H1 (cell line): Measurements from ENCODE around the gene NT5DC1. TPM values are rescaled to one million over a fixed set of nuclear protein-coding genes. Genes with fewer than 3 reads are reported as not detected.

ENCODE experiments used
- CTCF ChIA-PET: fragments of 300-600 bp; sonication (Branson Sonifier 250); formaldehyde crosslinking; loops from one replicate; lab custom pipeline; 2021; ENCODE audit not compliant: partially characterized antibody; lab: Charles Lee
- POLR2A ChIA-PET: fragments of 300-600 bp; sonication (Branson Sonifier 250); formaldehyde crosslinking; loops from one replicate; lab custom pipeline; 2021; ENCODE audit warnings: inconsistent platforms; ENCODE audit not compliant: partially characterized antibody; lab: Charles Lee
- DNase-seq, 2 experiments: peaks; one replicate each; pipeline versions ENCODE4 v3.0.0 to v3.0.0-alpha.2; 2010 to 2022; ENCODE audit warnings: low spot score in 2 of 2, low read depth in 1 of 2, mixed read lengths in 1 of 2
- FAIRE-seq: peaks from 2 replicates; lab custom pipeline; 2011; peaks lifted over from hg19 to GRCh38; lab: Jason Lieb, UNC
- H2AFZ ChIP-seq: 2 replicates; pipeline ENCODE4 v1.8.1; 2012; ENCODE audit warnings: low read length, inconsistent platforms
- H2AK5ac ChIP-seq: 2 replicates; pipeline ENCODE4 v1.6.1; 2013; ENCODE audit warnings: low read depth, low read length
- H2BK120ac ChIP-seq: replicated peaks from 2 replicates; pipeline ENCODE3; 2013; ENCODE audit warnings: low read depth, low read length, inconsistent platforms
- H2BK12ac ChIP-seq: 2 replicates; pipeline ENCODE4 v1.6.1; 2013; ENCODE audit warnings: low read depth, low read length
- H2BK15ac ChIP-seq: 2 replicates; pipeline ENCODE4 v1.6.1; 2013; ENCODE audit warnings: low read length
- H2BK20ac ChIP-seq: 2 replicates; pipeline ENCODE4 v1.6.1; 2013; ENCODE audit warnings: low read length
- H2BK5ac ChIP-seq: 2 replicates; pipeline ENCODE4 v1.6.1; 2013; ENCODE audit warnings: low read depth, low read length
- H3K14ac ChIP-seq: 2 replicates; pipeline ENCODE4 v1.6.1; 2013; ENCODE audit warnings: inconsistent platforms; ENCODE audit not compliant: insufficient read length
- H3K18ac ChIP-seq: 2 replicates; pipeline ENCODE4 v1.6.1; 2013; ENCODE audit warnings: low read length; ENCODE audit errors: extremely low read depth
- H3K23ac ChIP-seq: 2 replicates; pipeline ENCODE4 v1.6.1; 2013; ENCODE audit warnings: inconsistent platforms; ENCODE audit not compliant: insufficient read length
- H3K23me2 ChIP-seq: 2 replicates; pipeline ENCODE4 v1.6.1; 2013; ENCODE audit warnings: low read depth, low read length
- H3K27ac ChIP-seq: 2 replicates; pipeline ENCODE4 v1.6.1; 2011; ENCODE audit warnings: low read depth, low read length, inconsistent platforms
- H3K27me3 ChIP-seq, 4 experiments: replicated peaks in 1 of 4; 1 replicate in 1 of 4; 2 replicates in 3 of 4; pipeline versions ENCODE4 v1.6.1 to v1.8.1; 2011 to 2013; ENCODE audit warnings: low read length in 3 of 4, mild to moderate bottlenecking in 3 of 4, inconsistent platforms in 2 of 4, mixed read lengths in 2 of 4, moderate library complexity in 1 of 4; ENCODE audit not compliant: control insufficient read depth in 3 of 4, insufficient read depth in 3 of 4; ENCODE audit errors: extremely low read depth in 1 of 4
- H3K36me3 ChIP-seq, 4 experiments: 2 replicates each; pipeline versions ENCODE4 v1.6.1 to v1.8.1; 2011 to 2013; ENCODE audit warnings: mild to moderate bottlenecking in 4 of 4, low read length in 3 of 4, moderate library complexity in 2 of 4, control low read depth in 1 of 4, inconsistent platforms in 1 of 4; ENCODE audit not compliant: insufficient read depth in 4 of 4, control insufficient read depth in 2 of 4
- H3K4ac ChIP-seq: replicated peaks from 2 replicates; pipeline ENCODE3; 2013; ENCODE audit warnings: low read length, low read depth, mixed read lengths, inconsistent platforms; ENCODE audit not compliant: insufficient read length
- H3K4me1 ChIP-seq, 4 experiments: replicated peaks in 1 of 4; 1 replicate in 1 of 4; 2 replicates in 3 of 4; pipeline versions ENCODE4 v1.6.1 to v1.8.1; 2011 to 2013; ENCODE audit warnings: low read length in 3 of 4, inconsistent platforms in 2 of 4, mixed read lengths in 1 of 4; ENCODE audit not compliant: insufficient read depth in 4 of 4, control insufficient read depth in 3 of 4
- H3K4me2 ChIP-seq, 2 experiments: 2 replicates each; pipeline versions ENCODE4 v1.6.1 to v1.8.1; 2011 to 2013; ENCODE audit warnings: low read depth in 2 of 2, low read length in 2 of 2, control low read depth in 1 of 2, inconsistent platforms in 1 of 2, mild to moderate bottlenecking in 1 of 2; ENCODE audit not compliant: insufficient read depth in 1 of 2
- H3K4me3 ChIP-seq, 4 experiments: fragments of 200-600, 300-600 bp in 1 of 4; sonication (generic), shearing (Covaris generic), sonication (Bioruptor Twin) in 1 of 4; 2 replicates each; pipeline versions ENCODE4 v1.5.1 to v1.8.1; 2011 to 2016; ENCODE audit warnings: low read length in 4 of 4, low read depth in 3 of 4, control low read depth in 2 of 4, inconsistent platforms in 2 of 4, mild to moderate bottlenecking in 2 of 4, mixed read lengths in 1 of 4, moderate library complexity in 1 of 4; ENCODE audit not compliant: insufficient read depth in 2 of 4; ENCODE audit errors: extremely low read depth in 1 of 4
- H3K56ac ChIP-seq: replicated peaks from 2 replicates; pipeline ENCODE3; 2013; ENCODE audit warnings: low read depth, mild to moderate bottlenecking, mixed read lengths, low read length, inconsistent platforms; ENCODE audit not compliant: insufficient read length
- H3K79me1 ChIP-seq: 2 replicates; pipeline ENCODE4 v1.6.1; 2013; ENCODE audit warnings: low read depth, low read length, control low read depth
- H3K79me2 ChIP-seq, 2 experiments: 2 replicates each; pipeline versions ENCODE4 v1.6.1 to v1.8.1; 2012 to 2013; ENCODE audit warnings: low read length in 2 of 2, mild to moderate bottlenecking in 2 of 2, inconsistent platforms in 1 of 2; ENCODE audit not compliant: insufficient read depth in 2 of 2, control insufficient read depth in 1 of 2
- H3K9ac ChIP-seq, 4 experiments: replicated peaks in 1 of 4; 1 replicate in 1 of 4; 2 replicates in 3 of 4; pipeline versions ENCODE4 v1.6.1 to v1.8.1; 2011 to 2013; ENCODE audit warnings: low read depth in 3 of 4, low read length in 3 of 4, control low read depth in 2 of 4, mild to moderate bottlenecking in 2 of 4, moderate library complexity in 2 of 4, inconsistent platforms in 1 of 4; ENCODE audit errors: extremely low read depth in 1 of 4
- H3K9me3 ChIP-seq, 2 experiments: 2 replicates each; pipeline versions ENCODE4 v1.6.1 to v1.8.1; 2012 to 2013; ENCODE audit warnings: mild to moderate bottlenecking in 2 of 2, moderate library complexity in 2 of 2, control low read depth in 1 of 2, inconsistent platforms in 1 of 2, low read depth in 1 of 2, low read length in 1 of 2, mixed read lengths in 1 of 2; ENCODE audit not compliant: insufficient read depth in 2 of 2
- H4K20me1 ChIP-seq, 2 experiments: replicated peaks in 1 of 2; 2 replicates each; pipeline versions ENCODE3 to v1.8.1; 2011 to 2013; ENCODE audit warnings: inconsistent platforms in 2 of 2, low read length in 2 of 2, mild to moderate bottlenecking in 1 of 2; ENCODE audit not compliant: insufficient read depth in 2 of 2, control insufficient read depth in 1 of 2
- H4K5ac ChIP-seq: 2 replicates; pipeline ENCODE4 v1.6.1; 2013; ENCODE audit warnings: low read length, low read depth, mixed read lengths, inconsistent platforms; ENCODE audit not compliant: insufficient read length
- H4K8ac ChIP-seq: 2 replicates; pipeline ENCODE4 v1.8.0; 2013; ENCODE audit warnings: mild to moderate bottlenecking, moderate library complexity, low read length, inconsistent platforms; ENCODE audit not compliant: insufficient read depth; ENCODE audit errors: extremely low read depth
- H4K91ac ChIP-seq: replicated peaks from 2 replicates; pipeline ENCODE3; 2013; ENCODE audit warnings: low read length, mixed read lengths, inconsistent platforms; ENCODE audit not compliant: insufficient read length
- CBX5 ChIP-seq: fragments of 300-800, 300-1000 bp; sonication (generic); IDR thresholded peaks from 2 replicates; pipeline ENCODE4 v1.7.1; 2016; ENCODE audit warnings: antibody characterized with exemption, low read length, low read depth
- FOSL1 ChIP-seq: IDR thresholded peaks from 2 replicates; pipeline ENCODE4 v1.6.1; 2011; ENCODE audit warnings: mild to moderate bottlenecking, low read depth, low read length, moderate library complexity; ENCODE audit not compliant: insufficient read depth
- GABPA ChIP-seq: IDR thresholded peaks from 2 replicates; pipeline ENCODE4 v1.6.1; 2011; ENCODE audit warnings: mild to moderate bottlenecking, low read length, moderate library complexity, borderline replicate concordance; ENCODE audit not compliant: insufficient read depth
- ZNF274 ChIP-seq: IDR thresholded peaks from 2 replicates; pipeline ENCODE4 v1.7.0; 2012; ENCODE audit warnings: low read length, borderline replicate concordance; ENCODE audit errors: extremely low read depth
- WGBS, 2 experiments: shearing (Covaris generic) in 1 of 2; methylation state at CpG; one replicate each; pipeline versions ENCODE4 v1.1.6 to v1.1.7; 2013 to 2015; ENCODE audit warnings: low lambda C conversion rate in 2 of 2, mixed read lengths in 2 of 2, inconsistent platforms in 1 of 2, low coverage in 1 of 2, missing lambda C conversion rate in 1 of 2; ENCODE audit not compliant: insufficient replicate concordance in 2 of 2, insufficient coverage in 1 of 2, insufficient read length in 1 of 2; ENCODE audit errors: extremely low coverage in 1 of 2, missing lambda C conversion rate in 1 of 2; 5-methylcytosine and 5-hydroxymethylcytosine counted together
- polyA plus RNA-seq, 7 experiments: library from polyadenylated mRNA; depleted of rRNA in 3 of 7; stranded (reverse) in 5 of 7; unstranded in 2 of 7; fragments of >200 nt in 5 of 7; fragments of 200-250 nt in 2 of 7; gene quantifications; 1 replicate in 5 of 7; 2 replicates in 1 of 7; 4 replicates in 1 of 7; pipeline versions ENCODE4 v1.2.1 to v1.2.3, GENCODE V29; 2011 to 2013; ENCODE audit warnings: missing spikeins in 2 of 7, mixed read lengths in 2 of 7
- total RNA-seq: library from RNA; stranded (reverse); fragmentation: NEBNext Ultra II Directional; extraction: Animal tissue kit (Norgen Biotek cat#: 25700); gene quantifications from 2 replicates; pipeline ENCODE4 v1.2.1, GENCODE V29; 2021
- TF ChIP-seq, protein P1 (sequence below): IDR thresholded peaks from 2 replicates; pipeline ENCODE4 v1.6.1; 2012; ENCODE audit warnings: inconsistent platforms
- TF ChIP-seq, protein P2 (sequence below): IDR thresholded peaks from 2 replicates; pipeline ENCODE4 v1.6.1; 2011; ENCODE audit warnings: low read depth, mild to moderate bottlenecking, low read length; ENCODE audit not compliant: insufficient read depth

NT5DC1 gene
- total and polyA plus RNA-seq, 2 of the 8 experiments (the other 6 are each of a cell fraction or from before 2014, with no cell fraction given) = 25.3 to 72.7 TPM

DNA sequence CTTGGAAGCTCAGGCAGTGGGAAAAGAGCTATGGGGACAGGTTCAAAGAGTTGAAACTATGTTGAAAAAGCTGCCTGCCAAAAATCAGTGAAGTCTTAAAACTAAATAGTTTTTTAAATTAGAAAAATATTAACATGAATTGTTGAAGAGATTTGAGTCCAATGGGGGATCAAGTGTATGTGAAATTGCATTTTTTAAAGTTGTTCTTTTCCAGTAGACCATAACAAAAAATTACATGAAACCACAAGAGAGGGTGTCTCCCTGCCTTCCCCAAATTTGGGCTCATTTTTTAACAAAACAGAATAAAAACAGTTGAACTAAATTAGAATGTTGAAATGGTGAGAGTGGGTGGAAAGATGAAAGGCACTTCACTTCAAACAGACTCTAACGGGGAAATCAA, 56.7 kb downstream of the NT5DC1 start:
- H3K9me3 ChIP-seq = no peaks in the 10 kb centered on the region
- H3K14ac ChIP-seq = no peak overlapping the region
- H3K4me2 ChIP-seq = no peak overlapping the region
- no peak overlapping the region for H3K27ac ChIP-seq
- no peak overlapping the region for H3K56ac ChIP-seq
- no peak overlapping the region for H3K23ac ChIP-seq
- no peak for TF ChIP-seq CBX5
- TF ChIP-seq, protein P1, sequence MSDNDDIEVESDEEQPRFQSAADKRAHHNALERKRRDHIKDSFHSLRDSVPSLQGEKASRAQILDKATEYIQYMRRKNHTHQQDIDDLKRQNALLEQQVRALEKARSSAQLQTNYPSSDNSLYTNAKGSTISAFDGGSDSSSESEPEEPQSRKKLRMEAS = no peak
- TF ChIP-seq FOSL1 = no peak
- TF ChIP-seq GABPA = no peak
- TF ChIP-seq ZNF274 = no peak
- TF ChIP-seq, protein P2, sequence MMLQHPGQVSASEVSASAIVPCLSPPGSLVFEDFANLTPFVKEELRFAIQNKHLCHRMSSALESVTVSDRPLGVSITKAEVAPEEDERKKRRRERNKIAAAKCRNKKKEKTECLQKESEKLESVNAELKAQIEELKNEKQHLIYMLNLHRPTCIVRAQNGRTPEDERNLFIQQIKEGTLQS = no peak
- H4K5ac ChIP-seq = no peak overlapping the region
- H2BK15ac ChIP-seq = no peak overlapping the region
- no peak overlapping the region for H2BK120ac ChIP-seq
- H4K91ac ChIP-seq = no peak overlapping the region
- H2BK12ac ChIP-seq = no peak overlapping the region
- H3K4me3 ChIP-seq = no peak overlapping the region
- POLR2A ChIA-PET = interaction anchor here (2.0 kb wide), 1 partner anchor 8 kb away, joined by 9 read pairs; no protein-coding TSS in a partner anchor
- H3K79me2 ChIP-seq = peaks cover 0 to 4% of the 10 kb centered on the region in 2 experiments; a peak in 1 of 4 replicates
- no peaks in the 10 kb centered on the region; a peak in 3 of 8 replicates for H3K36me3 ChIP-seq
- H3K4ac ChIP-seq = no peak overlapping the region
- no peak for DNase-seq
- H4K8ac ChIP-seq = no peak overlapping the region
- no peak overlapping the region for H2AK5ac ChIP-seq
- WGBS, 2 experiments = 89% methylated on average over 1 of the region's 1 CpG; no CpG with 5 or more reads in 1 of the 2 experiments
- no peaks in the 10 kb centered on the region for H3K27me3 ChIP-seq
- H3K18ac ChIP-seq = no peak overlapping the region
- no peak for FAIRE-seq
- CTCF ChIA-PET = interaction anchor here (2.3 kb wide), 1 partner anchor 60 kb away, joined by 4 read pairs; no protein-coding TSS in a partner anchor
- H3K4me1 ChIP-seq = no peaks in the 10 kb centered on the region
- H2BK20ac ChIP-seq = no peak overlapping the region
- H3K23me2 ChIP-seq = no peaks in the 10 kb centered on the region
- H2BK5ac ChIP-seq = no peak overlapping the region
- H4K20me1 ChIP-seq = no peaks in the 10 kb centered on the region
- no peak overlapping the region for H2AFZ ChIP-seq
- no peak overlapping the region for H3K9ac ChIP-seq
- no peaks in the 10 kb centered on the region for H3K79me1 ChIP-seq
